Epidermal melanocyte (primary cell): ENCODE data around the gene UBR3.

ENCODE experiments used
- DNase-seq: peaks from one replicate; pipeline ENCODE4 v3.0.0; 2011; ENCODE audit warnings: low spot score; ENCODE audit not compliant: insufficient read length

The UBR3 gene

DNA sequence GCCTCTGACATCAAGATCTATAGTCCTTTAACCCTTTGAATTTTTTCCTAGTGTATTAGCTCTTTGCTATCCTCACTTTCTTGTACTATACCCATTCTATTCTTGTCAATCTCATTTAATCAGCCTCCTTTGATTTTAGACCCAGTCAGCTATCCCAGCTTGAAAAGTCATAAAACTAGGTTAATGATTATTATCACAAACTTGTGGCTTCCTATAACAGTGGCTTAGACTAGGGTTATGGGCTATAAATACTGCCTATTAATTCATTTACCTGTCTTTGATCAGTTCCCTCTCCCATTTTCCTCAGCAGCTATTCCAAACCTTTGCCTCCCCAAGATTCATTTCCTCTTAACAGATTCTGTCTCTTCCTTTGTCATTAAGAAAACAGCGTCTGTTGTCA is 174.8 kb downstream of the UBR3 start:
- no peak for DNase-seq

DNA sequence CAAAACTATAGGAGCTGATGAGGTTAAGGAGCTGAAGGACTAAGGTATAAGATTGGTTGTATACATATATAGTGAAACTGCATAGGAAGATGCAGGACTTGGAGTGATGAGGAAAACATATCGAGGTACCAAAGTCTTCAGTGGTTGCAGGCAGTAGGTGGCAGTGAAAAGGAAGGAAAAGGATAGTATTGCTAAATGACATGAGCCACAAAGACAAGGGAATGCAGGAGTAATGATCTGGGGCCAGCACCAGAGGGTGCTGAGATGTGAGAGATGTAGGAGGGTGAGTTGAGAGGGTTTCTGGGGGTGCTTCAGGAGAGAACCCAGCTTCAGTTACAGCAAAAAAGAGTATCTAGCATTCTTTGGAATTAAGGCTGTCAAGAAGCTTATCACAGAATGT is 178.4 kb downstream of the UBR3 start:
- no peak for DNase-seq

DNA sequence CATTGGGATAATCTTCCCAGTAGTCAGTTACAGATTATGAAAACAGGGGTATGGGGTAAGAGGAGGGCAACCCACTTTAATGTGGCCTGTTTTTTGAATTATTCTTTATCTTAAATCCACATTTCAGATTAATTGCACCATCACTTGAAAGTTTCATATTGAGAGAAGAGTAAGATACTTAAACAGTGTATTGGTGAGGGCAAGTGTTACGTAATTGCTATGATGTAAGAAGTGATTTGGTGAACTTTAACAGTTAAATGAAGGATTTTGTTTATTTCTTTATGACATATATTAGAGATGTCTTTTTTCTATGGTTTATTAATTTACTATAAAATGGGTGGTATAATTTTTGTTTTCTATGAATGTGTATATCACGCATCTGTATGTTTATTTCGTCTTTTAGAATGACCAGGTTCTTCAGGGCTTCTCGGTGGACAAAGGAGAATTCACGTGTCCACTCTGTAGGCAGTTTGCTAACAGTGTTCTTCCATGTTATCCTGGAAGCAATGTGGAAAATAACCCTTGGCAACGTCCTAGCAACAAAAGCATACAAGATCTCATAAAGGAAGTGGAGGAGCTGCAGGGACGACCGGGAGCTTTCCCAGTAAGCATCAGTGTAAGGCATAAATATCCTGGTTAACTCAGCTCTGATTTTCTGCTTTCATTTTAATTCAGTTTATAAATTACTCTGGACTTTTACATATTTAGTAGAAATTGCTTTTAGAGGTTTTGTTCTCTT is 179.5 kb downstream of the UBR3 start:
- no peak for DNase-seq

DNA sequence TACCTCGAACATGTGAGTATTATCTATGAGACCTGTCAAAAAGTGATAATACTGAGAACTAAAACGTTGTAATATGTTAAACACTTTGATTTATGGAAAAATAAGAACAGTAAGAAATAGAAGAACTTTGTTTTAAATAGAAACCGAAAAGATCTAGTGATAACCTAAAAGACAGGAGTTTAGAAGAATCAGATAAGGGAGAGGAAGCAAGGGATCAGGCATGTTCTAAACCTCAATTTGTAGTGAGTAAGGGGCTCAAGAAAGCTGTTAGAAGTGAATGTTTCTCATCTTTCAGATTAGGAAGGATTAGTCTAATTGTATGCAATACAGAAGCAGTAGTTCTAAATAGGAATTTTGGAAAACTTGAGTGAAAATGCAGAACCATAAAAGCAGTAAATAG is 182.0 kb downstream of the UBR3 start:
- no peak for DNase-seq

DNA sequence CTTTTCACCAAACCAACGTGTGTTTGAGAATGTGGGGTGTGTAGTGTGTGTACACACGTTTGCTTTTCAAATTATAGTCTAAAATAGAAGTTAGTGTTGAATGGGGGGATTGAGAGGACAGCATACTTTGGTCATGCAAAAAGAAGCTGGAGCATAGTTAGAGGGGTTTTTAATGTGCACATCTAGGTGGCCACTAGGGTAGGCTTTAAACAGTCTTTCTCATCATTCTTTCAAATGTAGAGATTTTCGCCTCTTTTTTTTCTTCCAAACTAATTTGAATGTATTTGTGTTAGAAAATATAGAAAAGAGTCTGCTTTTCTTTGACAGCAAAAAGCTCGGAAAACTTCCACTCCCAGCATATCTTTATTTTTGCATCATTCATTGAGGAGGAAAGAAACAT is 185.5 kb downstream of the UBR3 start:
- DNase-seq, result no peak

DNA sequence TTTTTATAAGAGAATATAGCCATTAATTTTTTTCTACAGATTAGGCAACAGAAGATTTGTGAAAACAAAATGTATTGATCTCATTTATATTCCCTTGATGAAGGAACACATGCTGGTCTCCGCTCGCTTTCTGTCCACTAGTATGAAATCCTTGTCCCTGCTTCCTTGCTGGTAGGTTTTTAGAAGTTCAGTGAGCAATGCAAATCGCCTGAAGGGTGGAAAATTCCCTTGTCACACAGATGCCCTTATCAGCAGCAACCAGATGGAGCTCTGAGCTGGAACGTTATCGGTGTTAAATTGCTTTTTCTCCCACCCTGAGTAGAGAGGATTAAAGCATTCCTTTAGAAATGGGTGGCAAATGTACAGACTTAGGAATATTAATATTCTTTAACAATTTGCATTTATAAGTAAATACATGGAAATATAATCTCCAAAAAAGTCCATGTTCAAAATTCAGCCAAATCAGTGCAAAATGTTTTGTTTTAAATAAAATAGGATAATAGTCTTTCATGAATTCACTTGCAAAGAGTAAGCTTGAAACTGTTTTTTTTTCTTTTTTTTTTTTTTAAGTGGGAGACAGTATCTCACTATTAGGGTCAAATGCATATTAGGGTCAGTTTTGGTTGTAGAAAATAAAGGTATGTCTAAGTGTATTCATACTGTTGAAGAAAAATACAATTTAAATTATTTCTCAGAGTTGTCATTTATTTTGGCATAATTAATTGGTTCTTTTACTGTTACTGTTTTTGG is 186.7 kb downstream of the UBR3 start:
- DNase-seq, result no peak

DNA sequence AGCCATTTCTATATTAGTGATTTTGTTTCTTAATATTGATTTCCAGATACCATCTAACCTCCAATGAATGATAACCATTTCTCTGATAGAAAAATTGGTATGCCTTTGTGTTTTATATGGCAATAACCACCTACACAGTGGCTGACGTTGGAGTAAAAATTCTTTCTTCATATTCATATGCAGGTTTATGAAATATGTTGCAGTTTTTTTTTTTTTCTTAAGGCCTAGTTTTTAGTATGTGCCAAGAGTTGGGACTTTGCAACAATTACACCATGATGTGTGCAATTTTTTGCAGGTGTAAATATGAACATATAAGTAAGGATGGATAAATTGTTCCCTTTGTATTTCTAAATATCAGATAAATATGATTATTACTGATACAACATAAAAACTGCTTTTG is 187.5 kb downstream of the UBR3 start:
- no peak for DNase-seq

DNA sequence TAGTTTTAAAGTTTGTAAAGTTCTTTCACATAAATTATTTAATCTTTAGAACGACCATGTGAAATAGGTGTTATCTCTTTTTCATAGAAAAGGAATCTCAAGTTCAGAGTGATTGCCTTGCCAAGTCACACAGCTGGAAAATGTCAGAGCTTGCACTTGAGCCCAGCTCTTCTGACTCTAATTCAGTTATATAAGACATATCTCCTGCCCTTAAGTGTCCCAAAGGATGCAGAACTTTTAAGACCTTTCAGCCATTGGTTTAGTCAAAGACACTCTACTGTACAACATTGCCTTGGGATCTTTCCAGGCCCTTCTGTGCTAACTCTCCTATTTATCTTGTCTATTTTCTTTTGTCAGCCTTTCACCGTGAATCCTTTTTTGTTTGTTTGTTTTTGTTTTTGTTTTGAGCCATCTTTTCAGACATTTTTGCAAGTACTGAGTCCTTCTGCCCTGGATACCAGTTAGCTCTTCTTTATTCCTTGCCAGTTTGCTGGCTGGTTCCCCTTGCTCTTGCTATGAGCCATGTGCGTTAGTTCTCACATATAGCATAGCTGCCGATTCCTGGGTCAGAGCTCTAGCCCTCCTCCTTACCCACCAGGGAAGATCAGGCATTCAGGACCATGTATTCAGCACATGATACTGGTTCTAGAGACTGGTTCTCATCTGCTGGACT is 190.7 kb downstream of the UBR3 start:
- DNase-seq, result no peak

DNA sequence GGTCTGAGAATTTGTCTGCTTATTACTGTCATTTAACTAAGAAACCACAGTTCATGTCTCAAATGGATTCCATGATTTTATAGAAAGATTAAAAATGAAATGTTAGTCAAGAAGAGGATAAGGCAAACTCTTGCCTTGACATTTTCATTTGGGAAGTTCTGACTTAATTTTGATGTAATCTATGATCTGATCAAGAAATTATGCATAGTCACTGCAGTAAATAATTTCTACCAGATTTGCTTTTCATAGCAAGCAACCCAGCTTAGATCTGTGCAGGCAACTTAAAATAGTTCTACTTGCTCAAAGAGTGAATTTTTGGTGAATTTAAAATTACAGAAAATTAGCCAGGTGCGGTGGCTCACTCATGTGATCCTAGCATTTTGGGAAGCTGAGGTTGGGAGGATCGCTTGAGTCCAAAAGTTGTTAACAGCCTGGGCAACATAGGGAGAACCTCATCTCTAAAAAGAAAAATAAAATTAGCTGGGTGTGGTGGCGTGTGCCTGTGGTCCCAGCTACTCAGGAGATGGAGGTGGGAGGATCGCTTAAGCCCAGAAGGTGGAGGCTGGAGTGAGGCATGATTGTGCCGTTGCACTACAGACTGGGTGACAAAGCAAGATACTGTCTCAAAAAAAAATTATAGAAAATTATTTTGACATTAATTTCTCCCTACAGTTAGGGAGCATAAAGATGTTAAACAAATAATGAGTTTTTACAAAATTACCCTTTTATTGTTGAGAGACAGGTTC is 192.0 kb downstream of the UBR3 start:
- no peak for DNase-seq

DNA sequence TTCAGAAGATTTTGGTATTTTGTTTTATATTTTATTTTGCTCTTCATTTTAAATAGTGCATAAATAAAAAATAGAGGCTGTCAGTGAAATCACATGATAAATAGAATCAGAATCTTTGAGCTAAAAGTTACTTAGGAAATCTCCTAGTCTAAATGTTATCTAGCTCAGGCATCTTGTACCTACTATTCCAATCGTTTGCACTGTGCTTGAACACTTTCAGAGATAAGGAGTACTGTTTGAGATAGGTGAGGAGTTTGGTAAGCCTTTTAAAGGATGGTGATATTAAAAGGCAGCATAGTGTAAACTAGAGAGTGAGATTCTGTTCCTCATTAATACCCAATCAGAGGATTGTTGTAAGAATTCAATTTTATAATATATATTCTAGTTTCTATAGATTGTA is 193.5 kb downstream of the UBR3 start:
- no peak for DNase-seq

DNA sequence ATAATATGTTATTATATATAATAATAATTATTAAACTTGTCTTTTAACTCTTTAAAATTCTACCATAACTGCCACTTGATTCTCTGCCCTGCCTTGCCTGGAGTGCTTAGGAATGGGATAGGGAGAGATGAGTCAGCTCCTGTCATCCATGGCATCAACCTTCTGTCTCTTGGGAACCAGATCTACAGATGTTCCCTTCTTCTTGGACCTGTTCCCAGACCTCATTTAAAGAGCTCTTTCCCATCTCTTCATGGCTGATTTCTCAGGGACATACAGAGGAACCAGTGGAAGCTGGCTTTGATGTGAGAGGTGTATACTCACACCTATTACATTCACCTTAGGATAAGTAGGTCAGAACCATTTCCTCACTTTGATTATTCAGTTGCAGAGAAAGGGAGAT is 195.4 kb downstream of the UBR3 start:
- no peak for DNase-seq

DNA sequence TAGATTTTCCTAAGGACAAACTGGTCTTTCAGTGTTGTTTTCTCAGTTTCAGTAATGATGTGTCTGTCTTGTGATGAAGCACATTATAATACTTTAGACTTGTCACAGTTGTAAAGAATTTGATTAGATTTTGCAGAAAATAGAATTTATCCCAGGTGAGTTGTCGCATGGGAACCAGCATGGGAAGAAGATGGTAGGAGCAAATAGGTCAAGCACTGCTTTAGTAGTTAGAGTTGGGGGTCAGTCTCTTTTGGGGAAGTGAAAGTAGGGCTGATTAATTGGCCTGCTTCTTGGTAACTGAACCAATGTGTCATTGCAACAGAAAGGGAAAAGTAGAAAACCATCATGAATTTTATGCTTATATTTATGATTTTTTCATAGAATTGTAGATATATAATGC is 197.5 kb downstream of the UBR3 start:
- no peak for DNase-seq

DNA sequence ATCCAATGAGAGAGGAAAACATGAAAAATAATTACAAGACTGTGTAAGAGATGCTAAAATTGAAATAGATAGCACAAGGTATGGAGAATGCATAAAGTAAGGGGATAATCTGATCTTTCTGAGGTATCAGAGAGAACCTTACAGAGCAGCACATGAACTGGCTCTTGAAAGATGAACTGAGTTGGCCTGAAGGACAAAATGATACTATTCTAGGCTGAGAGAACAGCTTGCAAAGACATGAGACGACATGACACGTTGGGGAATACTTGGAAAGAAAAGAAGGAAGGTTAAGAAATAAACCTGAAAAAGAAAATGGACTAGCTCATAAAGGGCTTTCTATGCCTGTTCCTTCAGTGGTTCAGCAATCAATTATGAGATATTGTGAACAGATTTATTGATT is 198.0 kb downstream of the UBR3 start:
- no peak for DNase-seq

DNA sequence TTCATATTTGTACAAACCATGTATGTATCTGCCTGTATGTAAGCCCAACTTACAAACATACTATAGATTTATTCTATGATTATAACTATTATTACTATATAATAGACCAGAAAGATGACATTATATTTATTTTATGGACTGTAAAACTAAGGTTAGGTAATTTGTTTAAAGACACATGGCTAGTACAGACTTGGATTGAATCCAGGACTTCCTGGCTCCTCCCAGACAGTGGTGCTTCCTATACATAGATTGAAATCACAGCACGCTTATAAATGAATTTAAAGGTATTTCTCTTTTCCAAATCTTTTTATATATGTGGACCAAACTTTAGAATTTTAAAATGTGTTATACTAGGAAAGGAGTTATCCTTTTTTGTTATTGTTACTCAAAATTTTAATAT is 199.1 kb downstream of the UBR3 start:
- DNase-seq, result no peak

DNA sequence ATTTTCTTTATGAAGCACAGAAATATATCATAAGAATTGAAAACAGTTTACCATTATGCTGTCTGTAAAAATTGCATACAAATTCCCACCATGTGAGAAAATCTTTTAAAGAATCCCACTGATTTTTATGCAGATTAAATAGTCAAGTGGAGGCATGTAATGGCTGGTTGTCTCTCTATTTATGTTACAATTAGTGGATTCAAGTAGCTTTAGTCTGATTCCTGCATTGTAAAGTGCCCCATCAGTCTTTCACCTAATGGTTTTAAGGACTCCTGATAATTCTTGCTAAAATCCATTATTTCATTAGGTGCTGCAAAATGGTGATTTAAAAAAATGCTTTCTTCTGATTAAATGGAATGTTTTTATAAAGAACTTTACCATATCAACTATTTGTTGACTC is 202.3 kb downstream of the UBR3 start:
- DNase-seq, result no peak

DNA sequence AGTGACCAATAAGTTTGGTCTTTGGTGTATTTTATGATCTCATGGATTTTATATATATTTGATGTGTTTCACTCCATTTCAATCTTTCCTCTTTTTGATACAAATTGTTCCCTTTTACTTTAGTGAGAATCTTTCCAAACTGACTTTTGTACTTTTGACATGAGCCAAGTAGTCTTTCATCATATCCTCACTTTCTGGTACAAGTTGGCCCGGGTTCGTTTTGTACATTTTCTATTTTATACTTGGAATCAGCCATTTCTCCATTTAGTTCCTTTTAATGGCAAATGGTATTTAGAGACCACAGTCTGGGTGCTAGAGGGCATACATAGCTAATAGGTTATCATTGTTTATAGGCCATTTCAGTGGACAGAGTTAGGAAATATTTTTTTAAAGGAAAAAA is 202.8 kb downstream of the UBR3 start:
- DNase-seq, result no peak

DNA sequence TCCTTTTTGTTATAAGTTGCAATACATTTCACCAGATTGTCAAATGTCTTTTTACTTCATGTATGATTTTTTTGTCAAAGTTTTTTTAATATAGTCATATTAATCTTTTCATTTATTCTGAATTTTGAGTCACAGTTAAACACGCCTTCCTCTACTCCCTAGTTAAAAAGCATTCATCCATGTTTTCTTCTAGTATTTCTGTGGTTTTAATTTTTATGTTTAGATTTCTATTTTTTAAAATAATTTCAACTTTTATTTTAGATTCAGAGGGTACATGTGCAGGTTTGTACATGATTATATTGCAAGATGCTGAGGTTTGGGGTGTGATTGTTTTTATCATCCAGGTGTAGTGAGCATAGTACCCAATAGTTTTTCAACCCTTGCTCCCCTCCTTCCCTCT is 204.0 kb downstream of the UBR3 start:
- DNase-seq, result no peak

DNA sequence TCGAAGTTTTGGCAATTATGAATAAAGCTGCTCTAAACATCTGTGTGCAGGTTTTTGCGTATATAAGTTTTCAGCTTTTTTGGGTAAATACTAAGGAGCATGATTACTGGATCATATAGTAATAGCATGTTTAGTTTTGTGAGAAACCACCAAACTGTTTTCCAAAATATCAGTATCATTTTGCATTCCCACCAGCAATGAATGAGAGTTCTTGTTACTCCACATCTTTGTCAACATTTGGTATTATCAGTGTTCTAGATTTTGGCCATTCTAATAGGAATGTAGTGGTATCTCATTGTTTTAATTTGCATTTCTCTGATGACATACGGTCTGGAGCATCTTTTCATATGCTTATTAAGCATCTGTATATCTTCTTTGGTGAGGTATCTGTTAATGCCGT is 207.3 kb downstream of the UBR3 start:
- no peak for DNase-seq

DNA sequence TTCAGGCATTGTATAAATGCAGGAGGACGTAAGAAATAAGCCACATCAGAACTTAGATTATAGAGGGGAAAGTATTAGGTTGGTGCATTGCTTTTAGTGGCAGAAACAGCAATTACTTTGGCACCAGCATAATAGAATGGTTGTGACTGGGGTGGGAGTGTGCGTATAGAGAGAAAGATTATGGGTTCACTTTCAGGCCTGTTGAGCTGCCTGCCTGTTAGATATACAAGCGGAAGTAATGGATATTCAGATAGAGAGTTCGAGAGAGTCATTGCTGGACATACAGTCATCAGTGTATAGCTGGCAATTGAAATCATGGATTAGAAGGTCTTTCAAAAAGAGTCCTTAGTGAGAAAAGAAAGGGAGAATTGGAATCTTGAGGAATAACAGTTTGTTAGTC is 211.5 kb downstream of the UBR3 start:
- DNase-seq, result no peak

DNA sequence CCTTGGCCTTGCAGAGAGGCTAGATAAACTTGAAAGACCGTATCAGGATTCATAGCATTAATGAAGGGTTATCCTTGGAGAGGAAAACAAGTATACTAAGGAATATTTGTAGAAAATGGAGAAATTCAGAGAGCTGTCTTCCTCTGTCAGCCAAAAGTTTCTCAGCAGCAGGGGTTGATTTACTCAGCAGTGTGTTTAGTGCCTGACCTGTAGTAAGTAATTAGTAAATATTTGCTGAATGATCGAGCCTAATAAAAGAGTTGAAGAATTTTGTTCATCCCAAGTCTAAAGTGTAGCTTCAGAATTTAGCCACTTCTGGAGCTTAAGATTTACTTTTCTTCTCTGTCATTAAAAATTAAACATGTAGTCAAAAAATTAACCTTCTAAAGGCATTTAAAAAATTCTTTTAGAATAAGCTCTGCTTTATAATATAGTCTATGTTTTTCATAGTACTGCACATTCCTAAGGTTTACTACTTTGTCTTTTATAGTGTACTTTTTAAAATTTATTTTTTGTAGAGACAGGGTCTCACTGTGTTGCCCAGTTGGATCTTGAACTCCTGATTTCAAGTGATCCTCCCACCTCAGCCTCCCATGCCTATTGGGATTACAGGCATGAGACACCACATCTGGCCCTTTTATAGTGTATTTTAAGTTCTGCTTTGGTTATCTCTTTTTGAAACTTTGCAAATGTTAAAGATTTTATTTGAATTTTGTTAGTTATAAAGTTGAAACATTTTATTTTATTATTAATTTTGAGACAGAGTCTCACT is 212.3 kb downstream of the UBR3 start:
- DNase-seq, result no peak
